ENCODE results near the gene PHLDB2. TPM values are rescaled to one million over a fixed set of nuclear protein-coding genes. Genes with fewer than 3 reads are reported as not detected.
A peak's percentile ranks its signal among the peaks of the same experiment; 100 is the strongest.

The PHLDB2 gene
- total and polyA plus RNA-seq, 5 donors from 2014 or later = 1.6 to 5.9 (median 2.1) TPM

GRCh38 chr3:111955876-111956275 lies 96.8 kb downstream of the PHLDB2 start:
- Histone ChIP-seq H3K27ac (ENCODE audit: insufficient read depth, low read length, poor library complexity, severe bottlenecking) (no peak overlapping the region), H3K27me3 (ENCODE audit: control insufficient read depth, insufficient read depth, low read length) (no peaks in the 10 kb centered on the region), H3K4me3 (ENCODE audit: low read depth, low read length) (no peak overlapping the region), H3K36me3 (ENCODE audit: control insufficient read depth, insufficient read depth, low read length) (no peaks in the 10 kb centered on the region), H3K9me3 (ENCODE audit: control insufficient read depth in 2 of 2, low read length in 2 of 2) (no peaks in the 10 kb centered on the region), H3K4me1 (ENCODE audit: control insufficient read depth, insufficient read depth, low read length, poor library complexity, severe bottlenecking) (no peaks in the 10 kb centered on the region)
- Mint-ChIP-seq H3K27ac (no peak overlapping the region), H3K4me1 (no peaks in the 10 kb centered on the region), H3K36me3 (no peaks in the 10 kb centered on the region), H3K27me3 (peaks cover 14% of the 10 kb centered on the region), H3K9me3 (peaks cover 0 to 1% (median 0%) of the 10 kb centered on the region in 7 donors), H3K4me3 (no peak overlapping the region)
- no peak for DNase-seq
- no peak for ATAC-seq (ENCODE audit: low read depth in 2 of 2)

- H3K4me3 Mint-ChIP-seq = no peak overlapping the region
- DNase-seq (no peak), ATAC-seq (ENCODE audit: low read depth in 2 of 2) (no peak)
- H3K27me3 ChIP-seq (ENCODE audit: control insufficient read depth, insufficient read depth, low read length) = no peaks in the 10 kb centered on the region
- peaks cover 14% of the 10 kb centered on the region for H3K27me3 Mint-ChIP-seq
- no peaks in the 10 kb centered on the region for H3K4me1 ChIP-seq (ENCODE audit: control insufficient read depth, insufficient read depth, low read length, poor library complexity, severe bottlenecking)
- no peaks in the 10 kb centered on the region for H3K4me1 Mint-ChIP-seq
- no peak overlapping the region for H3K27ac Mint-ChIP-seq
- no peak overlapping the region for H3K27ac ChIP-seq (ENCODE audit: insufficient read depth, low read length, poor library complexity, severe bottlenecking)
- no peaks in the 10 kb centered on the region for H3K36me3 ChIP-seq (ENCODE audit: control insufficient read depth, insufficient read depth, low read length)
- H3K36me3 Mint-ChIP-seq = no peaks in the 10 kb centered on the region
- H3K9me3 Mint-ChIP-seq = peaks cover 0 to 1% (median 0%) of the 10 kb centered on the region in 7 donors
- no peaks in the 10 kb centered on the region for H3K9me3 ChIP-seq (ENCODE audit: control insufficient read depth in 2 of 2, low read length in 2 of 2)
- no peak overlapping the region for H3K4me3 ChIP-seq (ENCODE audit: low read depth, low read length)
Measured at GRCh38 chr3:111956449-111956848, 97.4 kb downstream of the PHLDB2 start.

DNA sequence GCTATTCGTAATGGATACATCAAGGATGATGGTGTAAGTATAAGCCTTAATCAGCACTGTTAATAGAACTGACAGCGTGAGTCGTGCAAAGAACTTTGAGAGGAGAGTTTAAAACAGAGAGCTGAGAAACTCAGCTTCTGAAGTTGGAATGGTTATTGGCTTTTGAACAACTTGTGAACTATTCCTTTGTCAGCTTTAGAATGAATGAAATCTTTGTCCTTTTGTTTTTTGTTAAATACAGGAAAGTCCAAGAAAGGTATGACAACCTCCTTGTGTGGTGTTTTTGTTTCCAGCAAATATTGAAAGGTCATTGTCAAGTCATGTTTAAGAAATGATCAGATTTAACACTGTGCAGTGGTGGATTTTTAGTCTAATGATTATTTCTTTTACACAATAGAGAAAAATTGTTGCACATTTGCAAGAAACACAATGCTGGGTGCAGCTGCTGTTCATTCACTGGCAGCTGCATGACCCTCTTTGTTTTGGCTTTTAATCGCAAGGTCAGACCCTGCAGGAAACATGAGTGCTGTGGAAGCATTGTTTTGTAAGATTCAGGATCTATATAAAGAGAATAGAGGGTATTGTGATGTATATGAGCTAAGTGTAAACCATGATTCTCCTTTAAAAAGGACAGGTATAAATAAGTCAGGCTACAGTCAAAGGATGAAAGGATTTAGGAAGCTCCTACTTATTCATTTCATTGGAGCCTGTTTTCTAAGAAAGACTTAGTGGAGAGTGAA lies 98.1 kb downstream of the PHLDB2 start:
- Mint-ChIP-seq H3K4me1 (no peaks in the 10 kb centered on the region), H3K4me3 (no peak overlapping the region), H3K27ac (peak overlapping the region in 1 of 3 donors; percentile 17), H3K27me3 (peaks cover 14% of the 10 kb centered on the region), H3K9me3 (peaks cover 0 to 1% (median 0%) of the 10 kb centered on the region in 7 donors), H3K36me3 (no peaks in the 10 kb centered on the region)
- no peak for ATAC-seq (ENCODE audit: low read depth in 2 of 2)
- H3K27ac ChIP-seq (ENCODE audit: insufficient read depth, low read length, poor library complexity, severe bottlenecking) = no peak overlapping the region
- no peaks in the 10 kb centered on the region for H3K27me3 ChIP-seq (ENCODE audit: control insufficient read depth, insufficient read depth, low read length)
- H3K4me3 ChIP-seq (ENCODE audit: low read depth, low read length) = no peak overlapping the region
- DNase-seq = no peak
- no peaks in the 10 kb centered on the region for H3K4me1 ChIP-seq (ENCODE audit: control insufficient read depth, insufficient read depth, low read length, poor library complexity, severe bottlenecking)
- H3K9me3 ChIP-seq (ENCODE audit: control insufficient read depth in 2 of 2, low read length in 2 of 2) = no peaks in the 10 kb centered on the region
- H3K36me3 ChIP-seq (ENCODE audit: control insufficient read depth, insufficient read depth, low read length) = no peaks in the 10 kb centered on the region

DNA sequence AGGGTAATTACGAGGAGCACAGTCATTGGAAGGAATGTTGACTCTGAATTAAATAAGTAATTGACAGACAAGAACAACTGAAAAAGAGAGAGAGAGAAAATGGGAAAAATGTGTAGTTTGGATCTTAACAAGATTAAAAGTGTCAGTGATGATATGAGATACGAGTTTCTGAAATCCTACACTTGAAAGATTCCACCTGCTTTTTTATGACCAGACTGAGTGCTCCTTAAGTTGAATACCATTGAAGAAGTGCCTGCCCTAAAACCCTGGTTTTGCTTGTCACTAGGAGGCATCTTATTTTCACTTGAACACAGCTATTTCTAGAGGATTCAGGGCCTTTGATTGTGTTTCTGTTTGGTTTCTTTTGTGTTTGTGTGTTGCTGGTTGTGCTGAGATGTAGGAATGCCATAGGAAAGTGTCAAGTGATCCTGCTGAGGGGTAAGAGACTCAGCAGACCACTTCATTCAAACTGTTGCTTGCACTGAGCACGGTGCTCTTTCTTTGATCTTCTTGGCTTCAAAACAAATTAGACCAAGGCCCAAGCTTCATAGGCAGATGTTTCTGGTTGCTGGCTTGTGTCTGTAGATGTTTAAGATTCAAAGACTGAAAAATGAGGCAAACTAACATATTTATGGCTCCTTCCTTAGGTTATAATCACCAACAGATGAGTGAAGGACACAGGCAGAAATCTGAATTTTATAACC lies 102.5 kb downstream of the PHLDB2 start:
- Mint-ChIP-seq H3K4me3 (no peak overlapping the region), H3K4me1 (no peaks in the 10 kb centered on the region), H3K9me3 (peaks cover 0 to 1% (median 0%) of the 10 kb centered on the region in 7 donors), H3K27me3 (peaks cover 10% of the 10 kb centered on the region), H3K27ac (peak overlapping the region in 1 of 3 donors; percentile 7), H3K36me3 (no peaks in the 10 kb centered on the region)
- no peaks in the 10 kb centered on the region for H3K4me1 ChIP-seq (ENCODE audit: control insufficient read depth, insufficient read depth, low read length, poor library complexity, severe bottlenecking)
- no peak for ATAC-seq (ENCODE audit: low read depth in 2 of 2)
- no peaks in the 10 kb centered on the region for H3K36me3 ChIP-seq (ENCODE audit: control insufficient read depth, insufficient read depth, low read length)
- H3K27ac ChIP-seq (ENCODE audit: insufficient read depth, low read length, poor library complexity, severe bottlenecking) = no peak overlapping the region
- no peaks in the 10 kb centered on the region for H3K27me3 ChIP-seq (ENCODE audit: control insufficient read depth, insufficient read depth, low read length)
- DNase-seq = no peak
- no peaks in the 10 kb centered on the region for H3K9me3 ChIP-seq (ENCODE audit: control insufficient read depth in 2 of 2, low read length in 2 of 2)
- no peak overlapping the region for H3K4me3 ChIP-seq (ENCODE audit: low read depth, low read length)

- DNase-seq (peak in 1 of 3 donors; percentile 16), ATAC-seq (ENCODE audit: low read depth in 2 of 2) (no peak)
- Mint-ChIP-seq H3K4me1 (peaks cover 0 to 7% (median 2%) of the 10 kb centered on the region in 4 donors), H3K4me3 (no peak overlapping the region), H3K9me3 (peaks cover 0 to 1% (median 0%) of the 10 kb centered on the region in 7 donors), H3K27ac (no peak overlapping the region), H3K36me3 (no peaks in the 10 kb centered on the region), H3K27me3 (no peaks in the 10 kb centered on the region)
- Histone ChIP-seq H3K27me3 (ENCODE audit: control insufficient read depth, insufficient read depth, low read length) (no peaks in the 10 kb centered on the region), H3K4me1 (ENCODE audit: control insufficient read depth, insufficient read depth, low read length, poor library complexity, severe bottlenecking) (peaks cover 5% of the 10 kb centered on the region), H3K4me3 (ENCODE audit: low read depth, low read length) (no peak overlapping the region), H3K9me3 (ENCODE audit: control insufficient read depth in 2 of 2, low read length in 2 of 2) (no peaks in the 10 kb centered on the region), H3K36me3 (ENCODE audit: control insufficient read depth, insufficient read depth, low read length) (no peaks in the 10 kb centered on the region), H3K27ac (ENCODE audit: insufficient read depth, low read length, poor library complexity, severe bottlenecking) (no peak overlapping the region)
Measured at GRCh38 chr3:111963424-111963823, 104.4 kb downstream of the PHLDB2 start.

DNA sequence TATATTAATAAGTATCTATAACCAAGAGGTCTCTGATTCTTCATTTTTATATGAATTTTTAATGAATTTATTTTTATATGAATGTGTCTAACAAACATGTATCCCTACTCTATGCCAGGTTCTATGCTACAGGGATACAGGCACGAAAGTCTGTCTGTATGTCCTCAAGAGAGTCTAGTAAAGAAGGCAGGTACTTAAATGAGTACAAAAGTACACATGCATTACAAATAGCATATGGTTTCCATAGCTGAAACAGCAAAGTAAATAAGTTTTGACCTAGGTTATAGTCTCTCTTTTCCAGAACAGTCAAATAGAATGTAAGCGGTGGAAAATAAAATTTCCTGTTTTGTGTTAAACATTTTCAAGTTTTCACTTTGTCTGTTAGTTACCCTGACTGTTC lies 106.4 kb downstream of the PHLDB2 start:
- no peak overlapping the region for H3K4me3 ChIP-seq (ENCODE audit: low read depth, low read length)
- no peaks in the 10 kb centered on the region for H3K27me3 Mint-ChIP-seq
- H3K4me1 ChIP-seq (ENCODE audit: control insufficient read depth, insufficient read depth, low read length, poor library complexity, severe bottlenecking) = peaks cover 5% of the 10 kb centered on the region
- peaks cover 0 to 7% (median 2%) of the 10 kb centered on the region in 4 donors for H3K4me1 Mint-ChIP-seq
- H3K27ac ChIP-seq (ENCODE audit: insufficient read depth, low read length, poor library complexity, severe bottlenecking) = no peak overlapping the region
- no peaks in the 10 kb centered on the region for H3K27me3 ChIP-seq (ENCODE audit: control insufficient read depth, insufficient read depth, low read length)
- no peaks in the 10 kb centered on the region for H3K9me3 ChIP-seq (ENCODE audit: control insufficient read depth in 2 of 2, low read length in 2 of 2)
- no peak overlapping the region for H3K27ac Mint-ChIP-seq
- H3K9me3 Mint-ChIP-seq = no peaks in the 10 kb centered on the region
- H3K36me3 ChIP-seq (ENCODE audit: control insufficient read depth, insufficient read depth, low read length) = no peaks in the 10 kb centered on the region
- DNase-seq = no peak
- no peaks in the 10 kb centered on the region for H3K36me3 Mint-ChIP-seq
- no peak for ATAC-seq (ENCODE audit: low read depth in 2 of 2)
- no peak overlapping the region for H3K4me3 Mint-ChIP-seq

- no peaks in the 10 kb centered on the region for H3K27me3 Mint-ChIP-seq
- peaks cover 0 to 7% (median 2%) of the 10 kb centered on the region in 4 donors for H3K4me1 Mint-ChIP-seq
- Histone ChIP-seq H3K27ac (ENCODE audit: insufficient read depth, low read length, poor library complexity, severe bottlenecking) (no peak overlapping the region), H3K36me3 (ENCODE audit: control insufficient read depth, insufficient read depth, low read length) (no peaks in the 10 kb centered on the region), H3K4me1 (ENCODE audit: control insufficient read depth, insufficient read depth, low read length, poor library complexity, severe bottlenecking) (peaks cover 5% of the 10 kb centered on the region), H3K27me3 (ENCODE audit: control insufficient read depth, insufficient read depth, low read length) (no peaks in the 10 kb centered on the region), H3K9me3 (ENCODE audit: control insufficient read depth in 2 of 2, low read length in 2 of 2) (no peaks in the 10 kb centered on the region), H3K4me3 (ENCODE audit: low read depth, low read length) (no peak overlapping the region)
- ATAC-seq (ENCODE audit: low read depth in 2 of 2) = no peak
- no peaks in the 10 kb centered on the region for H3K36me3 Mint-ChIP-seq
- DNase-seq = no peak
- H3K27ac Mint-ChIP-seq = no peak overlapping the region
- H3K9me3 Mint-ChIP-seq = no peaks in the 10 kb centered on the region
- H3K4me3 Mint-ChIP-seq = no peak overlapping the region
Measured at GRCh38 chr3:111967068-111967467, 108.0 kb downstream of the PHLDB2 start.

All from CD4-positive, CD25-positive, alpha-beta regulatory T cell (primary cell).